Measurements from ENCODE around the gene SUSD1. TPM values are rescaled to one million over a fixed set of nuclear protein-coding genes. Genes with fewer than 3 reads are reported as not detected.

SUSD1 gene
- total RNA-seq, 4 donors from 2014 or later = 4.7 to 5.8 (median 5.4) TPM

GRCh38 chr9:112044881-112045280 is 130.2 kb downstream of the SUSD1 start:
- no peaks in the 10 kb centered on the region for H3K9me3 ChIP-seq
- intact Hi-C loops (cut with DNase I) = no loop called here
- H3K4me1 ChIP-seq = peaks cover 11 to 26% (median 24%) of the 10 kb centered on the region in 4 donors
- TF ChIP-seq POLR2AphosphoS5 (IDR thresholded peaks at IDR 0.05) (no peak), POLR2A (IDR thresholded peaks at IDR 0.05; ENCODE audit: low read depth) (no peak), CTCF (IDR thresholded peaks at IDR 0.05) (no peak), EP300 (IDR thresholded peaks at IDR 0.05) (no peak)
- H3K36me3 ChIP-seq = no peaks in the 10 kb centered on the region
- no peak overlapping the region for H3K4me3 ChIP-seq
- H3K27ac ChIP-seq (replicated peaks in 1 of 4) = no peak overlapping the region
- H3K27me3 ChIP-seq = no peaks in the 10 kb centered on the region
- no peak for DNase-seq (ENCODE audit: extremely low spot score)
- 90% methylated on average over 4 of the region's 4 CpGs for WGBS

- Histone ChIP-seq H3K36me3 (no peaks in the 10 kb centered on the region), H3K9me3 (no peaks in the 10 kb centered on the region), H3K27me3 (no peaks in the 10 kb centered on the region), H3K4me3 (no peak overlapping the region), H3K4me1 (peaks cover 4 to 19% (median 17%) of the 10 kb centered on the region in 4 donors), H3K27ac (replicated peaks in 1 of 4) (no peak overlapping the region)
- intact Hi-C loops (cut with DNase I) = no loop called here
- no peak for DNase-seq (ENCODE audit: extremely low spot score)
- TF ChIP-seq CTCF (IDR thresholded peaks at IDR 0.05) (no peak), POLR2A (IDR thresholded peaks at IDR 0.05; ENCODE audit: low read depth) (no peak)
These were observed 130.9 kb downstream of the SUSD1 start for GRCh38 chr9:112044186-112044585.

GRCh38 chr9:112043423-112043822 is 131.7 kb downstream of the SUSD1 start:
- Histone ChIP-seq H3K4me1 (peaks cover 0 to 12% (median 10%) of the 10 kb centered on the region in 4 donors), H3K9me3 (no peaks in the 10 kb centered on the region), H3K36me3 (no peaks in the 10 kb centered on the region), H3K27me3 (no peaks in the 10 kb centered on the region), H3K27ac (replicated peaks in 1 of 4) (no peak overlapping the region), H3K4me3 (no peak overlapping the region)
- no peak for DNase-seq (ENCODE audit: extremely low spot score)
- WGBS = 86% methylated on average over 1 of the region's 1 CpG
- intact Hi-C loops (cut with DNase I) = no loop called here
- TF ChIP-seq POLR2AphosphoS5 (IDR thresholded peaks at IDR 0.05) (no peak), POLR2A (IDR thresholded peaks at IDR 0.05; ENCODE audit: low read depth) (no peak), EP300 (IDR thresholded peaks at IDR 0.05) (no peak), CTCF (IDR thresholded peaks at IDR 0.05) (no peak)

- intact Hi-C loops (cut with DNase I) = no loop called here
- no peaks in the 10 kb centered on the region for H3K9me3 ChIP-seq
- peaks cover 0 to 11% (median 10%) of the 10 kb centered on the region in 4 donors for H3K4me1 ChIP-seq
- H3K27me3 ChIP-seq = no peaks in the 10 kb centered on the region
- no peak overlapping the region for H3K4me3 ChIP-seq
- 96% methylated on average over 5 of the region's 5 CpGs for WGBS
- DNase-seq (ENCODE audit: extremely low spot score) = no peak
- no peak overlapping the region for H3K27ac ChIP-seq (replicated peaks in 1 of 4)
- TF ChIP-seq POLR2AphosphoS5 (IDR thresholded peaks at IDR 0.05) (no peak), CTCF (IDR thresholded peaks at IDR 0.05) (no peak), POLR2A (IDR thresholded peaks at IDR 0.05; ENCODE audit: low read depth) (no peak), EP300 (IDR thresholded peaks at IDR 0.05) (no peak)
- no peaks in the 10 kb centered on the region for H3K36me3 ChIP-seq
These were observed 132.3 kb downstream of the SUSD1 start for GRCh38 chr9:112042769-112043168.

- no peaks in the 10 kb centered on the region for H3K36me3 ChIP-seq
- no peak for TF ChIP-seq CTCF (IDR thresholded peaks at IDR 0.05)
- no peak for TF ChIP-seq POLR2AphosphoS5 (IDR thresholded peaks at IDR 0.05)
- intact Hi-C loops (cut with DNase I) = no loop called here
- no peaks in the 10 kb centered on the region for H3K27me3 ChIP-seq
- H3K4me1 ChIP-seq = peaks cover 0 to 14% (median 11%) of the 10 kb centered on the region in 4 donors
- H3K4me3 ChIP-seq = no peak overlapping the region
- WGBS = 72% methylated on average over 3 of the region's 3 CpGs
- H3K27ac ChIP-seq (replicated peaks in 1 of 4) = no peak overlapping the region
- DNase-seq (ENCODE audit: extremely low spot score) = no peak
- H3K9me3 ChIP-seq = no peaks in the 10 kb centered on the region
These were observed 132.9 kb downstream of the SUSD1 start for GRCh38 chr9:112042244-112042638.
